ENCODE measurements around the gene BLMH.

- TF ChIP-seq, protein P1, sequence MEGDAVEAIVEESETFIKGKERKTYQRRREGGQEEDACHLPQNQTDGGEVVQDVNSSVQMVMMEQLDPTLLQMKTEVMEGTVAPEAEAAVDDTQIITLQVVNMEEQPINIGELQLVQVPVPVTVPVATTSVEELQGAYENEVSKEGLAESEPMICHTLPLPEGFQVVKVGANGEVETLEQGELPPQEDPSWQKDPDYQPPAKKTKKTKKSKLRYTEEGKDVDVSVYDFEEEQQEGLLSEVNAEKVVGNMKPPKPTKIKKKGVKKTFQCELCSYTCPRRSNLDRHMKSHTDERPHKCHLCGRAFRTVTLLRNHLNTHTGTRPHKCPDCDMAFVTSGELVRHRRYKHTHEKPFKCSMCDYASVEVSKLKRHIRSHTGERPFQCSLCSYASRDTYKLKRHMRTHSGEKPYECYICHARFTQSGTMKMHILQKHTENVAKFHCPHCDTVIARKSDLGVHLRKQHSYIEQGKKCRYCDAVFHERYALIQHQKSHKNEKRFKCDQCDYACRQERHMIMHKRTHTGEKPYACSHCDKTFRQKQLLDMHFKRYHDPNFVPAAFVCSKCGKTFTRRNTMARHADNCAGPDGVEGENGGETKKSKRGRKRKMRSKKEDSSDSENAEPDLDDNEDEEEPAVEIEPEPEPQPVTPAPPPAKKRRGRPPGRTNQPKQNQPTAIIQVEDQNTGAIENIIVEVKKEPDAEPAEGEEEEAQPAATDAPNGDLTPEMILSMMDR (IDR thresholded peaks at IDR 0.05): no peak
- no peak for TF ChIP-seq EZH2 (IDR thresholded peaks at IDR 0.05)
Measured at GRCh38 chr17:30243002-30243401, 48.7 kb downstream of the BLMH start.
